HepG2 (cell line): ENCODE measurements around the gene GLYATL3. TPM values are rescaled to one million over a fixed set of nuclear protein-coding genes. Genes with fewer than 3 reads are reported as not detected.
A peak's percentile ranks its signal among the peaks of the same experiment; 100 is the strongest.

Experiments used
- FOXP1 ChIP-seq, 2 experiments: fragments of 450-650 bp in 1 of 2; IDR thresholded peaks; 2 replicates each; pipeline ENCODE4 v1.6.1; 2017 to 2018; ENCODE audit warnings: antibody characterized with exemption in 1 of 2
- HDAC2 ChIP-seq: sonication (generic); formaldehyde crosslinking; IDR thresholded peaks from 2 replicates; pipeline ENCODE4 v1.4.0; 2020; ENCODE audit warnings: missing genetic modification reagents
- HNF4A ChIP-seq: sonication (generic); formaldehyde crosslinking; IDR thresholded peaks from 2 replicates; pipeline ENCODE4 v1.4.0; 2020; ENCODE audit warnings: missing genetic modification reagents
- KLF16 ChIP-seq, 2 experiments: sonication (generic) in 1 of 2; formaldehyde crosslinking in 1 of 2; IDR thresholded peaks; 2 replicates each; pipeline versions ENCODE4 v1.6.1 to v1.8.0; 2016 to 2023; ENCODE audit warnings: missing genetic modification reagents in 2 of 2, missing compliant biosample characterization in 1 of 2
- MAFF ChIP-seq: IDR thresholded peaks from 2 replicates; pipeline ENCODE4 v1.6.1; 2011; ENCODE audit warnings: low read depth, low read length, improper control_type of control experiment
- POGZ ChIP-seq: sonication (generic); formaldehyde crosslinking; IDR thresholded peaks from 2 replicates; pipeline ENCODE4 v1.4.0; 2020; ENCODE audit warnings: mild to moderate bottlenecking, missing genetic modification reagents
- POLR2A ChIP-seq, 2 experiments: IDR thresholded peaks; 2 replicates each; pipeline ENCODE4 v1.6.1; 2011; ENCODE audit warnings: low read depth in 2 of 2, low read length in 2 of 2, mild to moderate bottlenecking in 1 of 2, moderate library complexity in 1 of 2; ENCODE audit not compliant: insufficient read depth in 1 of 2
- SPEN ChIP-seq: sonication (generic); formaldehyde crosslinking; IDR thresholded peaks from 2 replicates; pipeline ENCODE4 v1.5.1; 2020; ENCODE audit warnings: low read depth, mild to moderate bottlenecking, missing genetic modification reagents
- TBP ChIP-seq: sonication (generic); formaldehyde crosslinking; IDR thresholded peaks from 2 replicates; pipeline ENCODE4 v1.5.0; 2020; ENCODE audit warnings: missing genetic modification reagents
- ZBTB7B ChIP-seq: sonication (generic); formaldehyde crosslinking; IDR thresholded peaks from 2 replicates; pipeline ENCODE4 v1.4.0; 2020; ENCODE audit warnings: missing genetic modification reagents
- ZMYM2 ChIP-seq: sonication (generic); formaldehyde crosslinking; IDR thresholded peaks from 2 replicates; pipeline ENCODE4 v1.8.0; 2022; ENCODE audit warnings: mild to moderate bottlenecking, missing genetic modification reagents
- ZMYM4 ChIP-seq: sonication (generic); formaldehyde crosslinking; IDR thresholded peaks from 2 replicates; pipeline ENCODE4 v1.8.1; 2023; ENCODE audit warnings: mild to moderate bottlenecking, missing genetic modification reagents
- ZNF235 ChIP-seq: sonication (generic); formaldehyde crosslinking; IDR thresholded peaks from 2 replicates; pipeline ENCODE4 v1.8.1; 2023; ENCODE audit warnings: mild to moderate bottlenecking, missing genetic modification reagents, borderline replicate concordance
- ZNF264 ChIP-seq: sonication (generic); formaldehyde crosslinking; IDR thresholded peaks from 2 replicates; pipeline ENCODE4 v1.4.0; 2020; ENCODE audit warnings: missing genetic modification reagents
- ZNF274 ChIP-seq: sonication (generic); formaldehyde crosslinking; IDR thresholded peaks from 2 replicates; pipeline ENCODE4 v1.5.1; 2020; ENCODE audit warnings: mild to moderate bottlenecking, missing genetic modification reagents
- ZNF556 ChIP-seq: sonication (generic); formaldehyde crosslinking; IDR thresholded peaks from 2 replicates; pipeline ENCODE4 v1.4.0; 2020; ENCODE audit warnings: mild to moderate bottlenecking, missing genetic modification reagents, borderline replicate concordance
- ZNF629 ChIP-seq: sonication (generic); formaldehyde crosslinking; conservative IDR thresholded peaks from 2 replicates; pipeline ENCODE4 v1.5.0; 2020; ENCODE audit warnings: missing genetic modification reagents
- ZNF724P ChIP-seq: sonication (generic); formaldehyde crosslinking; IDR thresholded peaks from 2 replicates; pipeline ENCODE4 v1.8.0; 2022; ENCODE audit warnings: missing genetic modification reagents, borderline replicate concordance
- ZSCAN25 ChIP-seq: sonication (generic); formaldehyde crosslinking; IDR thresholded peaks from 2 replicates; pipeline ENCODE4 v1.8.0; 2022; ENCODE audit warnings: mild to moderate bottlenecking, missing genetic modification reagents
- polyA plus RNA-seq, 8 experiments: library from polyadenylated mRNA; depleted of rRNA in 3 of 8; stranded (reverse) in 7 of 8; unstranded in 1 of 8; fragments of >200 nt; fragmentation: Illumina TruSeq in 4 of 8; extraction: Trizol in 4 of 8; gene quantifications; 2 replicates each; pipeline versions ENCODE4 v1.2.1 to v1.2.3, GENCODE V29; 2011 to 2016; ENCODE audit warnings: low read depth in 4 of 8, missing spikeins in 1 of 8, mixed read lengths in 1 of 8; ENCODE audit not compliant: insufficient read depth in 1 of 8
- total RNA-seq, 5 experiments: library from RNA; depleted of rRNA; stranded (reverse); fragments of >200 nt; fragmentation: Illumina TruSeq; extraction: Trizol; gene quantifications; 2 replicates each; pipeline ENCODE4 v1.2.3, GENCODE V29; 2016; ENCODE audit warnings: low read depth in 1 of 5
- TF ChIP-seq, protein P1 (sequence below): sonication (generic); formaldehyde crosslinking; IDR thresholded peaks from 2 replicates; pipeline ENCODE4 v1.5.1; 2020; ENCODE audit warnings: mild to moderate bottlenecking, moderate library complexity, missing genetic modification reagents
- TF ChIP-seq, protein P2 (sequence below): sonication (generic); formaldehyde crosslinking; IDR thresholded peaks from 2 replicates; pipeline ENCODE4 v1.4.0; 2020; ENCODE audit warnings: mild to moderate bottlenecking, missing genetic modification reagents
- TF ChIP-seq, protein P3 (sequence below): sonication (generic); formaldehyde crosslinking; IDR thresholded peaks from 2 replicates; pipeline ENCODE4 v1.5.0; 2020; ENCODE audit warnings: mild to moderate bottlenecking, missing genetic modification reagents, borderline replicate concordance
- TF ChIP-seq, protein P4 (sequence below): sonication (generic); formaldehyde crosslinking; IDR thresholded peaks from 2 replicates; pipeline ENCODE4 v1.8.1; 2022; ENCODE audit warnings: low read depth, mild to moderate bottlenecking, missing genetic modification reagents

GLYATL3 gene
- total and polyA plus RNA-seq, 2 of the 13 experiments (the other 11 are each of a cell fraction or from before 2014, with no cell fraction given), result 0.05 TPM; not detected in 1

DNA sequence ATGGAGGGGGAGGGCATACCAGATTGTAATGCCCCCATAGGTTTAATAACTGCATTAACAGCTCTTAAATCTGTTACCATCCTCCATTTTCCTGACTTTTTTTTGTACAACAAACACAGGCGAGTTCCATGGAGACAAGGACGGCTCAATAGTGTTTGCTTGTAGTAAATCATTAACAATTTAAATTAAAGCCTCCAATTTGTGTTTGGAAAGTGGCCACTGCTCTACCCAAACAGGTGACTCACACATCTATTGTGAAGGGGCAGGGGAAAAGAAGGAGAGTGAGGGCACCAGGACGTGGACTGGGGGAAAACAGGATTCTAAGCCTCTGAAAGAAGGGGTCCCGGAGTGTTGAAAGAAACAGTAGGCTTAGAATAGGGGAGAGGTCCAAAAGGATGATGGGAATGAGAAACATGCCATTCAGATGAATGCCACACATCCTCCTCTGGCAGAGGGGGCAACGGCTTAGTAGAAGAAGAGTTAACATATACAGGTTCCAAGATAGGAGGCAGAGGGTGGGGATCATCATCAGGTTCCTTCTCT, 6.9 kb downstream of the GLYATL3 start (continued):
- TF ChIP-seq ZNF724P (no peak), ZMYM4 (CRISPR knock-in tag) (peak; percentile 92), ZNF556 (no peak), ZNF629 (CRISPR knock-in tag) (no peak), HDAC2 (CRISPR knock-in tag) (0 out of 2 replicates have a peak, but pooled peaks have one; percentile 17), FOXP1 (IDR thresholded peaks at IDR 0.05) (no peak), FOXP1 (CRISPR knock-in tag; IDR thresholded peaks at IDR 0.05) (peak; percentile 68), ZBTB7B (CRISPR knock-in tag) (peak; percentile 46; the same call in 1 of the 2 replicates), TBP (CRISPR knock-in tag) (no peak), SPEN (CRISPR knock-in tag) (no peak), POGZ (peak; percentile 64), ZMYM2 (CRISPR knock-in tag) (no peak), ZNF274 (CRISPR knock-in tag) (0 out of 2 replicates have a peak, but pooled peaks have one; percentile 19), ZNF235 (CRISPR knock-in tag) (no peak), POLR2A (IDR thresholded peaks at IDR 0.05; ENCODE audit: insufficient read depth in 1 of 2, low read depth in 2 of 2, low read length in 2 of 2) (peak in 1 of 2 experiments; percentile 22; a peak in 1 of 4 replicates), KLF16 (CRISPR knock-in tag; IDR thresholded peaks at IDR 0.05) (no peak), MAFF (no peak), HNF4A (CRISPR knock-in tag) (0 out of 2 replicates have a peak, but pooled peaks have one; percentile 22), ZNF264 (CRISPR knock-in tag) (peak; percentile 71; the same call in 1 of the 2 replicates), ZSCAN25 (CRISPR knock-in tag) (peak; percentile 42; the same call in 1 of the 2 replicates)
- TF ChIP-seq, protein P1, sequence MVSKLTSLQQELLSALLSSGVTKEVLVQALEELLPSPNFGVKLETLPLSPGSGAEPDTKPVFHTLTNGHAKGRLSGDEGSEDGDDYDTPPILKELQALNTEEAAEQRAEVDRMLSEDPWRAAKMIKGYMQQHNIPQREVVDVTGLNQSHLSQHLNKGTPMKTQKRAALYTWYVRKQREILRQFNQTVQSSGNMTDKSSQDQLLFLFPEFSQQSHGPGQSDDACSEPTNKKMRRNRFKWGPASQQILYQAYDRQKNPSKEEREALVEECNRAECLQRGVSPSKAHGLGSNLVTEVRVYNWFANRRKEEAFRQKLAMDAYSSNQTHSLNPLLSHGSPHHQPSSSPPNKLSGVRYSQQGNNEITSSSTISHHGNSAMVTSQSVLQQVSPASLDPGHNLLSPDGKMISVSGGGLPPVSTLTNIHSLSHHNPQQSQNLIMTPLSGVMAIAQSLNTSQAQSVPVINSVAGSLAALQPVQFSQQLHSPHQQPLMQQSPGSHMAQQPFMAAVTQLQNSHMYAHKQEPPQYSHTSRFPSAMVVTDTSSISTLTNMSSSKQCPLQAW, result peak; percentile 99
- TF ChIP-seq, protein P2, sequence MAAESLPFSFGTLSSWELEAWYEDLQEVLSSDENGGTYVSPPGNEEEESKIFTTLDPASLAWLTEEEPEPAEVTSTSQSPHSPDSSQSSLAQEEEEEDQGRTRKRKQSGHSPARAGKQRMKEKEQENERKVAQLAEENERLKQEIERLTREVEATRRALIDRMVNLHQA (CRISPR knock-in tag), result no peak
- TF ChIP-seq, protein P3, sequence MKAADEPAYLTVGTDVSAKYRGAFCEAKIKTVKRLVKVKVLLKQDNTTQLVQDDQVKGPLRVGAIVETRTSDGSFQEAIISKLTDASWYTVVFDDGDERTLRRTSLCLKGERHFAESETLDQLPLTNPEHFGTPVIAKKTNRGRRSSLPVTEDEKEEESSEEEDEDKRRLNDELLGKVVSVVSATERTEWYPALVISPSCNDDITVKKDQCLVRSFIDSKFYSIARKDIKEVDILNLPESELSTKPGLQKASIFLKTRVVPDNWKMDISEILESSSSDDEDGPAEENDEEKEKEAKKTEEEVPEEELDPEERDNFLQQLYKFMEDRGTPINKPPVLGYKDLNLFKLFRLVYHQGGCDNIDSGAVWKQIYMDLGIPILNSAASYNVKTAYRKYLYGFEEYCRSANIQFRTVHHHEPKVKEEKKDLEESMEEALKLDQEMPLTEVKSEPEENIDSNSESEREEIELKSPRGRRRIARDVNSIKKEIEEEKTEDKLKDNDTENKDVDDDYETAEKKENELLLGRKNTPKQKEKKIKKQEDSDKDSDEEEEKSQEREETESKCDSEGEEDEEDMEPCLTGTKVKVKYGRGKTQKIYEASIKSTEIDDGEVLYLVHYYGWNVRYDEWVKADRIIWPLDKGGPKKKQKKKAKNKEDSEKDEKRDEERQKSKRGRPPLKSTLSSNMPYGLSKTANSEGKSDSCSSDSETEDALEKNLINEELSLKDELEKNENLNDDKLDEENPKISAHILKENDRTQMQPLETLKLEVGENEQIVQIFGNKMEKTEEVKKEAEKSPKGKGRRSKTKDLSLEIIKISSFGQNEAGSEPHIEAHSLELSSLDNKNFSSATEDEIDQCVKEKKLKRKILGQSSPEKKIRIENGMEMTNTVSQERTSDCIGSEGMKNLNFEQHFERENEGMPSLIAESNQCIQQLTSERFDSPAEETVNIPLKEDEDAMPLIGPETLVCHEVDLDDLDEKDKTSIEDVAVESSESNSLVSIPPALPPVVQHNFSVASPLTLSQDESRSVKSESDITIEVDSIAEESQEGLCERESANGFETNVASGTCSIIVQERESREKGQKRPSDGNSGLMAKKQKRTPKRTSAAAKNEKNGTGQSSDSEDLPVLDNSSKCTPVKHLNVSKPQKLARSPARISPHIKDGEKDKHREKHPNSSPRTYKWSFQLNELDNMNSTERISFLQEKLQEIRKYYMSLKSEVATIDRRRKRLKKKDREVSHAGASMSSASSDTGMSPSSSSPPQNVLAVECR (CRISPR knock-in tag), result peak; percentile 44; the same call in 1 of the 2 replicates
- TF ChIP-seq, protein P4, sequence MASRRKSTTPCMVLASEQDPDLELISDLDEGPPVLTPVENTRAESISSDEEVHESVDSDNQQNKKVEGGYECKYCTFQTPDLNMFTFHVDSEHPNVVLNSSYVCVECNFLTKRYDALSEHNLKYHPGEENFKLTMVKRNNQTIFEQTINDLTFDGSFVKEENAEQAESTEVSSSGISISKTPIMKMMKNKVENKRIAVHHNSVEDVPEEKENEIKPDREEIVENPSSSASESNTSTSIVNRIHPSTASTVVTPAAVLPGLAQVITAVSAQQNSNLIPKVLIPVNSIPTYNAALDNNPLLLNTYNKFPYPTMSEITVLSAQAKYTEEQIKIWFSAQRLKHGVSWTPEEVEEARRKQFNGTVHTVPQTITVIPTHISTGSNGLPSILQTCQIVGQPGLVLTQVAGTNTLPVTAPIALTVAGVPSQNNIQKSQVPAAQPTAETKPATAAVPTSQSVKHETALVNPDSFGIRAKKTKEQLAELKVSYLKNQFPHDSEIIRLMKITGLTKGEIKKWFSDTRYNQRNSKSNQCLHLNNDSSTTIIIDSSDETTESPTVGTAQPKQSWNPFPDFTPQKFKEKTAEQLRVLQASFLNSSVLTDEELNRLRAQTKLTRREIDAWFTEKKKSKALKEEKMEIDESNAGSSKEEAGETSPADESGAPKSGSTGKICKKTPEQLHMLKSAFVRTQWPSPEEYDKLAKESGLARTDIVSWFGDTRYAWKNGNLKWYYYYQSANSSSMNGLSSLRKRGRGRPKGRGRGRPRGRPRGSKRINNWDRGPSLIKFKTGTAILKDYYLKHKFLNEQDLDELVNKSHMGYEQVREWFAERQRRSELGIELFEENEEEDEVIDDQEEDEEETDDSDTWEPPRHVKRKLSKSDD, result no peak
